ENCODE data around the gene SLC9A5.

DNA sequence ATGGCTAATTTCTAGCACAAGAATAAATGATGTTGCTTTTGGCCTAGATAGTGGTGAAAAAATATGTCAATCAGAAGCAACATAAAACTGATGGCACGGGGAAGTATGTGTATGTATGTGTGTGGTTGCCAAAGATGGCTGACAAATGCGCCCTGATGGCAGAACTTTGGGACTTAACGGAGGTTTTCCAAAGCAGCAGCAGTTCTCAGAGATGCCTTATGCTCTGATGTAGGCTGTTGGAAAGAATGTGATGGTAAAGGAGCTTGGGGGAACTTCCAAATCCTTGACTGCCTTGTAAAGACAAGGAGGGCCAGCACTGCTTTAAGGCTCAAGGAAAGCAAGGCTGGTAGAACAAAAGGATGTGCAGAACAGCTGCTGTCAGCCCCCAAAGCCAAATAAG, 61.8 kb downstream of the SLC9A5 start:
- TF ChIP-seq, protein P1, sequence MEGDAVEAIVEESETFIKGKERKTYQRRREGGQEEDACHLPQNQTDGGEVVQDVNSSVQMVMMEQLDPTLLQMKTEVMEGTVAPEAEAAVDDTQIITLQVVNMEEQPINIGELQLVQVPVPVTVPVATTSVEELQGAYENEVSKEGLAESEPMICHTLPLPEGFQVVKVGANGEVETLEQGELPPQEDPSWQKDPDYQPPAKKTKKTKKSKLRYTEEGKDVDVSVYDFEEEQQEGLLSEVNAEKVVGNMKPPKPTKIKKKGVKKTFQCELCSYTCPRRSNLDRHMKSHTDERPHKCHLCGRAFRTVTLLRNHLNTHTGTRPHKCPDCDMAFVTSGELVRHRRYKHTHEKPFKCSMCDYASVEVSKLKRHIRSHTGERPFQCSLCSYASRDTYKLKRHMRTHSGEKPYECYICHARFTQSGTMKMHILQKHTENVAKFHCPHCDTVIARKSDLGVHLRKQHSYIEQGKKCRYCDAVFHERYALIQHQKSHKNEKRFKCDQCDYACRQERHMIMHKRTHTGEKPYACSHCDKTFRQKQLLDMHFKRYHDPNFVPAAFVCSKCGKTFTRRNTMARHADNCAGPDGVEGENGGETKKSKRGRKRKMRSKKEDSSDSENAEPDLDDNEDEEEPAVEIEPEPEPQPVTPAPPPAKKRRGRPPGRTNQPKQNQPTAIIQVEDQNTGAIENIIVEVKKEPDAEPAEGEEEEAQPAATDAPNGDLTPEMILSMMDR (conservative IDR thresholded peaks at IDR 0.05; ENCODE audit: low read depth in 2 of 2) = no peak
- TF ChIP-seq, protein P2, sequence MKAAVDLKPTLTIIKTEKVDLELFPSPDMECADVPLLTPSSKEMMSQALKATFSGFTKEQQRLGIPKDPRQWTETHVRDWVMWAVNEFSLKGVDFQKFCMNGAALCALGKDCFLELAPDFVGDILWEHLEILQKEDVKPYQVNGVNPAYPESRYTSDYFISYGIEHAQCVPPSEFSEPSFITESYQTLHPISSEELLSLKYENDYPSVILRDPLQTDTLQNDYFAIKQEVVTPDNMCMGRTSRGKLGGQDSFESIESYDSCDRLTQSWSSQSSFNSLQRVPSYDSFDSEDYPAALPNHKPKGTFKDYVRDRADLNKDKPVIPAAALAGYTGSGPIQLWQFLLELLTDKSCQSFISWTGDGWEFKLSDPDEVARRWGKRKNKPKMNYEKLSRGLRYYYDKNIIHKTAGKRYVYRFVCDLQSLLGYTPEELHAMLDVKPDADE (IDR thresholded peaks at IDR 0.05) = no peak
- no peak for TF ChIP-seq POLR2AphosphoS5 (IDR thresholded peaks at IDR 0.05; ENCODE audit: low read depth)
- TF ChIP-seq EZH2 (IDR thresholded peaks at IDR 0.05; ENCODE audit: low read depth, unreplicated experiment) = no peak
- TF ChIP-seq STAT1 (IDR thresholded peaks at IDR 0.05; ENCODE audit: unreplicated experiment) = no peak
- TF ChIP-seq EZH2phosphoT487 (IDR thresholded peaks at IDR 0.05; ENCODE audit: unreplicated experiment) = no peak
- TF ChIP-seq JUNB (IDR thresholded peaks at IDR 0.05; ENCODE audit: unreplicated experiment) = no peak
- TF ChIP-seq, protein P3, sequence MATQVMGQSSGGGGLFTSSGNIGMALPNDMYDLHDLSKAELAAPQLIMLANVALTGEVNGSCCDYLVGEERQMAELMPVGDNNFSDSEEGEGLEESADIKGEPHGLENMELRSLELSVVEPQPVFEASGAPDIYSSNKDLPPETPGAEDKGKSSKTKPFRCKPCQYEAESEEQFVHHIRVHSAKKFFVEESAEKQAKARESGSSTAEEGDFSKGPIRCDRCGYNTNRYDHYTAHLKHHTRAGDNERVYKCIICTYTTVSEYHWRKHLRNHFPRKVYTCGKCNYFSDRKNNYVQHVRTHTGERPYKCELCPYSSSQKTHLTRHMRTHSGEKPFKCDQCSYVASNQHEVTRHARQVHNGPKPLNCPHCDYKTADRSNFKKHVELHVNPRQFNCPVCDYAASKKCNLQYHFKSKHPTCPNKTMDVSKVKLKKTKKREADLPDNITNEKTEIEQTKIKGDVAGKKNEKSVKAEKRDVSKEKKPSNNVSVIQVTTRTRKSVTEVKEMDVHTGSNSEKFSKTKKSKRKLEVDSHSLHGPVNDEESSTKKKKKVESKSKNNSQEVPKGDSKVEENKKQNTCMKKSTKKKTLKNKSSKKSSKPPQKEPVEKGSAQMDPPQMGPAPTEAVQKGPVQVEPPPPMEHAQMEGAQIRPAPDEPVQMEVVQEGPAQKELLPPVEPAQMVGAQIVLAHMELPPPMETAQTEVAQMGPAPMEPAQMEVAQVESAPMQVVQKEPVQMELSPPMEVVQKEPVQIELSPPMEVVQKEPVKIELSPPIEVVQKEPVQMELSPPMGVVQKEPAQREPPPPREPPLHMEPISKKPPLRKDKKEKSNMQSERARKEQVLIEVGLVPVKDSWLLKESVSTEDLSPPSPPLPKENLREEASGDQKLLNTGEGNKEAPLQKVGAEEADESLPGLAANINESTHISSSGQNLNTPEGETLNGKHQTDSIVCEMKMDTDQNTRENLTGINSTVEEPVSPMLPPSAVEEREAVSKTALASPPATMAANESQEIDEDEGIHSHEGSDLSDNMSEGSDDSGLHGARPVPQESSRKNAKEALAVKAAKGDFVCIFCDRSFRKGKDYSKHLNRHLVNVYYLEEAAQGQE (IDR thresholded peaks at IDR 0.05; ENCODE audit: unreplicated experiment) = no peak
